NCI-H226 (cell line): ENCODE results near the gene SDC3.
A peak's percentile ranks its signal among the peaks of the same experiment; 100 is the strongest.
"Not testable (repeated sequence)": the region's sequence is repeated elsewhere in the genome, so short reads cannot be mapped to it uniquely, and the experiment has no call there.

Experiments
- DNase-seq: peaks from one replicate; pipeline ENCODE4 v3.0.0-alpha.2; 2015

Gene SDC3

DNA sequence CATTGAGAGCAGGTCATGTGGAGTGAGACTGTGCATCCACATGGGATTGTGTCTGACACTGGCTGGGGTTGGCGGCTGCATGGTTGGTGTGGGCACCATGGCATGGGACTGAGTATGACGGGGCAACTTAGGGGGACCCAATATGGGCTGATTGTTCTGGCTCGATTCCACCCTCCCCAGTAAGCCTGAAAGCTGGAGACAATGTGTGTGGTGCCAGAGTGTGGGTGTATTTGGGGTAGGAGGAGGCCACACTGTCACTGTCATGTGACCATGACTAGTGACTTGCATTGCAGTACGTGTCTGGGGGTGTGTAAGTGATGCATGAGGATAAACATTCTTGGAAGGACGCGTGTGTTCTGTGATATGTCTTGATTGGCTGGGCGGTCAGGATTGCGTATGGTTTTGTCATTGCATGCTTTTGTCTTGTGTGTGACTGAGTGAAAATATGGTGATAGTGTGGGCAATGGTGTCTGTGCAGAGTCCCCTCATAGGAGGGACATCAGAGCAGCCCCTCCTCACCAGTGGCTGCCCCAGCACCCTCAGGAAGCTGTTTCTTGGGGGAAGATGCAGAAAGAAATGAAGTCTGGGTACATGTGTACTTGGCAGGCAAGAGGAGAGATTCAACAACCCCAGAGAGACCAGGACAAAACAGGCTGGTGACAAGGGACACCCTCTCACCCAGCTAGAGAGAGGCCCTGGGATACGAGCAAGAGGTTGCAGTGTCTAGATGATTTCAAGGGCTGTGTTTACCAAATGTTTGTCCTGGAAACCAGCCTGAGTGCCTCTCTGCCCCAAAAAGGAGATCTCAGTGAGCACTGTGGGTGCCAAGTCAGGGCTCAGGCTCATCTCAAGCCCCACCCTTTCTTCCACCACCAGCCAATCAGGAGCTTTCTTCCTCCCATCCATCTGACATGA, 36.3 kb downstream of the SDC3 start:
- DNase-seq = no peak

DNA sequence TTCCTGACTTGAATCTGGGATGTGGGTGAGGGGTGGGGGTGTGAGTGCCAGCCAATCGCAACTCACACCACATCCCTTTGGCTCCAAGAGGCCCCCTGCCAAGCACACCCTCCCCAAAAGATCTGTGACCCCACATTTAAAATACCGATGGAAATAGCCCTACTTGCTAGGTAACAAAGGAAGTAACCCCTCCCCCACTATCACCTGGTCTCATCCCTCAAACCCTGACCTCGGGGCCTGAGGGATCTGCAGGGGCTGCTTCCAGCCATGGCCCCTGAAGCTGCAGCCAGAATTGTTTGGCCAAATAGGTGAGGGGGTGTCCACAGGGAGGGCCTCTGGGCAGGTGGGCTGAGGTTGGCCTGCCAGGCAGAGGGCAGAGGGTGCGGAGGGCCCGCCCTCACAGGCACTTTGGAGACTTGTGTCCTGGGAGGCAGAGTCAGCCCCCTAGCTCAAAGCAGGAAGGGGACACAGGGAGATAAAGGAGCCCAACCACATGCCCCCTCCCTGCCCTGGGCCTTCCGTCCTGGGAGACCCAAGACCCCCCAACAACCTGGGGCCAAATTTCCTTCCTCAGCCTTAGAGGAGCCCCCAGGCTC, 37.2 kb downstream of the SDC3 start:
- no peak for DNase-seq

DNA sequence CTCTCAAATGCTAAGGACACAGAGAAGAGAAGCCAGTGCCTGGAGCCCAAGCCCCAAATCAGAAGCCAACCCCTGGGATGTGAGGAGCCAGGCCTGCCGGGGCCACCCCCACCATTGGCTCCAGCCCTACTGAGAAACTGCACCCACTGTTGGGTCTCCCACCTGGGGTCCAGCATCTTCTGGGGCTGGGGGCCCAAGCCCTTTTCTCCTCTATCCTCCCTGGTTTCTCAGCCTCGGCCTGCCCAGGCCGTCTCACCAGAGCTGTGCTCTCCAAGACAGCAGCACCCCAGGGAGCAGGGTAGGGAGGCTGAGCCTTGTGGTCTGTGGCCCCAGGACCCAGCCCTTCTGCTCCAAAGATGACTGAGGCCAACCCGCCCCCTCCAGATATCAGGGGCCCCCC, 37.9 kb downstream of the SDC3 start:
- no peak for DNase-seq

DNA sequence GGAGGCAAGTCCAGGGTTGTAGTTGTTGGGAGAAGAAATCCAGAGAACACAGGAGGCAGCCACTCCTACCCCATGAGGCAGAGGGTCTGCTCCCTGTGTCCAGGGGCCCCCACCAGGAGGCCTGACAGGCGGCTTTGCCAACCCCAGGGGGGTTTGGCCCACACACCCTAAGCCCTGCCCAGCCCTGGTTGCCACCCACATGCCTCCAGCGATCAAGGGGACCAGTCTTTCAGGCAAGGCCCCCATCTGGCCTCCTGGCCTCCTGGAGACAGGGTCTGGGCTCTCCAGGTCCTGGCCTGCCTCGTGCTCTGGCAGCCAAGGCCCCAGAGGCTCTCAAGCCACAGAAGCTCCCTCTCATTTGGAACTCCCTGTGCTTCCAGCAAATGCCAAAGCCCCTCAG, 38.5 kb downstream of the SDC3 start:
- no peak for DNase-seq

DNA sequence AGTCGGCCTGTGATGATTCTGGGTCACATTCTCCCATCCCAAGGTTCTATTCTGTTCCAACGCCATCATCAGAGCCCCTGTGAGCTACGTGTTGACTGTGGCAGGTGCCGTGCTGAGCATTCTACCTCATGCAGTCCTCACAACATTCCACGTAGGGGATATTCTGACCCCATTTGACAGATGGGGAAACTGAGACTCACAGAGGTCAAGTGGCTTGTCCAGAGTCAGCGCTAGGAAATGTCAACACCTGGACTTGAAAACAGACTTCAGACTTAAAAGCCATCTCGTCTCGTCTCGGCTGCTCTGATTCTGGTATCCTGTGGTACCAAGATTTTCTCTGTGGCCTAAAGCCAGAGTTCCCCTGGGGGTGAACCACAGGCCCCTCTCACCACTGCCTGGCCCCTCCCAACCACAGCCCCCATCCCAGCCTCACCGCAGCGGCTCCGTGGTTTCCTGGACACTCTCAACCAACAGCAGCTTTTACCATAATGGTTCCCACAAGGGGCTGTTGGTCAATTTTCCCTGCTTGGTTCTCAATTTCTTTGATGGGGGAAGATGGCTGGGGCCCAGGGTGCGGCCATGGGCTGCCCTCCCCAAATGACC, 39.6 kb downstream of the SDC3 start:
- DNase-seq = no peak

DNA sequence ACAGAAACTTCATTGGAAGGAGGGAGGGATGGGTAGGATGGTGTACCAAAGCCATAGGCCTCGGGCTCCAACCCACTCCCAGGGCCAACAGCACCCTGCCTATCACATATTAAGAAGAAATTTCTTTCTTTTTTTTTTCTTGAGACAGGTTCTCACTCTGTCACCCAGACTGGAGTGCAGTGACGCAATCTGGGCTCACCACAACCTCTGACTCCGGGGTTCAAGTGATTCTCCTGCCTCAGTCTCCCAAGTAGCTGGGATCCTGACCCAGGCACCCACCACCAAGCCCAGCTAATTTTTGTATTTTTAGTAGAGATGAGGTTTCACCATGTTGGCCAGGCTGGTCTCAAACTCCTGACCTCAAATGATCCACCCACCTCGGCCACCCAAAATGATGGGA, 40.5 kb downstream of the SDC3 start:
- not testable (repeated sequence) for DNase-seq

DNA sequence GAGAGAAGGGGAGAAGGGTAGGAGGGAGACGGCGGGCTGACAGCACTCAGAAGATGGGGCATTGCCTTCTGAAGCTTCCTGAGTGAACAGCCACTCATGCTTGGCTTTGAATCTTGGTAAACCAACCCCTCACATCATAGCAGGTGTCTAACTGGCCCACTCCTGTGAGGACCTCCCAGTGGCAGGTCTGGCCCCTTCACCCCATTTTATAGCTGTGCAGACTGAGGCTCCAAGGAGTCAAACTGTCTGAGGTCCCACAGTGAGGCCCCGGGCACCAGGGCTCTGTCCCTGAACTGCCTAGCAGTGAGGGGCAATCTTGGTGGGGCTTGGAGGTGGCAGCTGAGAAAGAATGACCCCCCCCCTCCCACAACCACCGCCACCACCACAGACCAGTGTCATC, 41.0 kb downstream of the SDC3 start:
- no peak for DNase-seq

DNA sequence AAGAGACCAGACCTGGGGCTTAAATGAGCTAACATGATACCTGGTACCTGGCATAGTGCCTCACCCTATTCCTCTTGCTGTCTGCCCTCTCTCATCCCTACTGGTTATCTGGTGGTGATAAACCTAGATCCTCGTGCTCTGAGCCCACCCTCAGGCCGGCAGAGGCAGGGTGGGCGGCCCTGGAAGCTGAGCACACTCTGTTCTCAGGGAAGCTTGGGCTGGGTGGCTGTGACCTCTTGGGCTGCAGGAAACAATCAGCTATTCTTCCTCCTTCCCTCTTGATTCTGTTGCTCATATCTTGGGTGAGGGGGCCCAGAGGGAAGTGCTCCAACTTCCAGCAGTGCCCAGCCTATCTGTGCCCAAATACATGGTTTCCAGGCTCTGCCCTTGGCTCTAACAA, 42.0 kb downstream of the SDC3 start:
- DNase-seq = no peak

DNA sequence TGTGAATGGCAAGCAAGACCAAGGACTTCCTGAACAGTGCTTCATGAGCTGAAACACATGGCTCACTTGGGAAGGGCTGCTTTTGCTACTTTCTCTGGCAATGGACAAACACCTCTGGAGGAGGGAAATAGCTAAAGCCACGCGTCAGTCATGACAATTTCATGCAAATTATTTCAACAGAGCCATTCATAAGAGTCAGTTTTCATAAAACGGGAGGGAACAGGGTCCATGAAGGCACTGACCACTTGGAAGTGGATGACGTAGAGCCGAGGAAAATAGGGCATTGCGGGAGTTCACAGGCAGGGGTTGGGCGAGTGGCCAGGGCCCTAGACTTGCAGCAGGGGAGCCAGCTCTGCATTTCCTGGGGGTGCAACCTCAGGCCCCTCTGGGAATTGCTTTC, 43.9 kb downstream of the SDC3 start:
- DNase-seq = no peak

DNA sequence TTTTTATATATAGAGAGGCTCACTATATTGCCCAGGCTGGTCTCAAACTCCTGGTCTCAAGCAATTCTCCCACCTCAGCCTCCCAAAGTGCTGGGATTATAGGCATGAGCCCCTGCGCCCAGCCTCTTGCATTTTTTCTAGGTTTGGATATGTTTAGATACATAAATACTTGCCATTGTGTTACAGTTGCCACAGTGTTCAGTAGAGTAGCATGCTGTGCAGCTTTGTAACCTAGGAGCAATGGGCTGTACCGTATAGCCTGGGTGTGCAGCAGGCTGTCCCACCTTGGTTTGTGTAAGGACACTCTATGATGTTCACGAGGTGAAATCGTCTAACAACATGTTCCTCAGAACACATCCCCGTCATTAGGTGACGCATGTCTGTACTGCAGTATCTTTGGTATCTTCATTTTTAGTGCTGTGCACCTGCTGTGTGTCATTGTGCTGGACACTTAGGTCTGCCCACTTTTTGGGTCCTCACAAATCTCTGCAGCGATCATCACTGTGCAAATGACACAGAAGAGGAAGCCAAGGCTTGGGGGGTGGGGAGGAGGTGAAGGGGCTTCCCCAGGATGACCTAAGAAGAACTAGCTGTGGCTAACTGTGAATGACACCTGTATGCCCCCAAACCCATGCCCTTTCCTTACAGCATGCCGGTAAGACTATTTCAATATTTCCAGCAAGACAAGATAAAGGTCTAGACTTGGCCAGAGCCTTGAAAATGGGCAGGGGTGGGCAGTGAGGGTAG, 44.5 kb downstream of the SDC3 start:
- no peak for DNase-seq

DNA sequence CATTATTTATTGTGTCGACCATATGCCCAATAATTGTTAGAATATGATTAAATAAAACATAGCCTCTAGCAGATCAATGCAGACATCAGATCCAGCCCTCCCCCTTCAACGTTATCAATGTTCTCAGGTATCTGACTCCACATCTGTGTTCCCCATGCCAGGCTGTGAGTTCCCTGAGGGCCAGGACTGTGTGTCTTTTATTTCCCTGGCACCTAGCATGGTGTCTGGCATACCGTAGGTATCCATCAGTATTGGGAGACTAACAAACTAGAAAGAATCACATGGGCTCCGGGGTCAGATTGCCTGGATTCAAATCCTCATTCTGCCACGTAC, 48.3 kb downstream of the SDC3 start:
- no peak for DNase-seq

DNA sequence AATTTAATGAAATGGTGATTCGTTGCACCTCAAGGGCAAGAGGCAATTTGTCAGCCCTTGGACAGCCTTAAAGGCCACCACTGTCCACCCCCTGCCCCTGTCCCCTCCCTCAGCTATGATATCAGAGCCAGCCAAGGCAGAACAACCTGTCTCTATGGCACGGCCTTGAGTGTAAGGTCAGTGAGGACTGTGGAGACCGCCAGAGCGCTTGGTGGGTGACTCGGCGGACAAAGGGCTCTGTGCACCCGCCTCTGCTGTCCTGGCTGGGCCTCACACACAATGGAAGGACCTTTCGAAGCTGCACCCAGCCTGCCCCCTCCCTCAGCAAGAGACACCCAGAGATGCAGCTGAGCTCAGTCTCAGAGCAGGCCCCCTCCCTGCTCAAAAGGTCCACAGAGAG, 50.6 kb downstream of the SDC3 start:
- no peak for DNase-seq

DNA sequence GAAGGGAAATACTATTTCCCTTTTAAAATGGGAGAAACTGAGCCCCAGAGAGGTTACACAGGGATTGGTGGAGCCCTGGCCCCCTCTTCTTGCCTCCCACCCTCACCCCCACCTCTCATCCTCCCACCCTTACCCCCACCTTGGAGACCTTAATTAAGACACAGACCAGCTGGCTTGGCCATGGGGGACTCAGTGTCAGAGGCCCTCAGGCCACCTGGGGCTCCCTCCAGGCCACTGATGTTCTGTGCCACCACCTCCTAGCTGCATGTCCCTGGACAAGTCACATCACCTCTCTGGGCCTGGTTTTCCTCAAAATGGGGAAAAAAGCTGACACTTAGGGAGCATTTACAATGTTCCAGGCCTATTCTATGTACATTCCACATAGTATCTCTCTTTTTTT, 51.5 kb downstream of the SDC3 start:
- no peak for DNase-seq

DNA sequence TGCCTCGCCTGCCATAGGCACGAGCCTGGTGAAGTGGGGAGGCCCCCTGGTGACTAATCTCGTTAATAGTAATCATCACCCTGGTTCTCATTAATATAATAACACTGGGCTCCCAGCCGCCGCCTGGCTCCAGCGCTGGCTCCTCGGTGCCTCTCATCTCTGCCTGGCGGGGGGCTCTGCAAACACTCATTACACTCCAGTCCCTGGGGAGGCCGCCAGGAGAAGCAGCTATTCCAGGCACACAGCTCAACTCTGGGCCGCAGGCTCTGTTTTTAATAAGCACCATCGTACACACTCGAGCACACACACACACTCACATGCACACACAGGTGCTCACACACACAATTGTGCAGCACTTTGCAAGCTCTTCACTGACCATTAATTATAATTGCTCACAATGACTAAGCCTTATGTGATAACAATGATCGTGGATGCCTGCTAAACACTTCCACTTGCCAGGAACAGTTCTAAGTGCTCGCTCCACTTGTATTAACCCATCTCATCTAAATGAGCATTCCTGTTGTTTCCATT, 52.2 kb downstream of the SDC3 start:
- DNase-seq = no peak

DNA sequence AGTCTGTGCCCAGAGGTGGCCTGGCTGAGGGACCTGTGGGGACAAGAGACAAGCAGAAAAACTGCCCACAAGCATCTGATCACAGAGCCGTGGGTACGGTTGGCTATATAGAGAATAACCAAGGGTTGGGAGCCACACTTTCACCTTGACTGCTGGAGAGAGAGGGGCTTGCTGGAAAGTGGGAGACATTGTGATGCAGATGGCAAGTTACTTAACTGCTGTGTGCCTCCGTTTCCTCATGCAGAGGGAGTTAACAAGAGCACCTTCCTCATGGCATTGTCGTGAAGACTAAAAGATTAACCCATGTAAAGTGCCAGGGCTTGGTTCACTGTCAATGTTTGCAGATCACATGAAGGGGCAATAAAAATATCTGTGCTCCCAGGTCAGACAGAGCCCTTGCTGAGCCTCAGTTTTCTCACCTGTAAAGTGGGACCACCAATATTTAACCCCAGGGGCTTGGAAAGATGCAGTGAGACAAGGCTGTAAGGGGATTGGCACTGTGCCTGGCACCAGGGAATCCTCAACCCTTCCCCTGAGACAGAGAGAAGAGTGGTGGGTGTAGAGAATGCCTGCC, 52.8 kb downstream of the SDC3 start:
- DNase-seq = no peak

DNA sequence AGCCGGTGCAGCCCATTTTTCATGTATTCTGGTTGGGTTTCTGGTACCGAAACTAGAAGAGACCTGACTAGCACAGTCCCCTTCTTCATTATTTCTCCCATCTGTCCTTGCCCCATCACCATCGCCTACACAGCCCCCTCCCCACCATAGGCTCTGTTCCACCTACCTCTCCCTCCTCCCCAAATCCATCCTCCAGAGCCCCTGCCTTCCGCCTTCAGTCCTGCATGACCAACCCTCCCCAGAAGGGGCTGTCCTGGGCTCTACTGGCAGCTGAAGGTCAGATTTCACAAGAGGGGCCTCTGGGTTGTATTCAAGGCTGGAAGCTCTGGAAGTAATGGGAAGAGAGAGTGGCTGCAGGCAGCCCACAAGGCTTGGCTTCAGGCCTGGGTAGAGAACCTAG, 55.2 kb downstream of the SDC3 start:
- DNase-seq = no peak

DNA sequence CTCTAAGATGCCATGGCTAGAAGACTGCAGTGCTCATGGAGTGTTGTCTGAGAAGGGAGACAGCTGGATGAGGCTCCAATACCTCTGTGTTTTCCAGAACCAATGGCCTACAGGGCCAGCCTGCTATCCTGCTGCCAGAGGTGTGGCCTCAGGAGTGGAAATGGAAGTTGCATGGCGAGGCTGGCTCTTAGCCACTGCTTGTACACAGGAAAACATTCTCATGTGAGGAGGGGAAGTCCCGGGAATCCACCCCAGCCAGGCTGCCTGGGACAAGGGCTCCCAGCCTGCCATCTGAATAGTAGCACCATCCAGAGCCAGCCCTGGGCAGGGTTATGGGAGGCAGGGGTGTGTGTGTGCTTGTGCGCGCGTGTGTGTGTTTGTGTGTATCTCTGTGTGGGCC, 56.5 kb downstream of the SDC3 start:
- peak; percentile 45 for DNase-seq

DNA sequence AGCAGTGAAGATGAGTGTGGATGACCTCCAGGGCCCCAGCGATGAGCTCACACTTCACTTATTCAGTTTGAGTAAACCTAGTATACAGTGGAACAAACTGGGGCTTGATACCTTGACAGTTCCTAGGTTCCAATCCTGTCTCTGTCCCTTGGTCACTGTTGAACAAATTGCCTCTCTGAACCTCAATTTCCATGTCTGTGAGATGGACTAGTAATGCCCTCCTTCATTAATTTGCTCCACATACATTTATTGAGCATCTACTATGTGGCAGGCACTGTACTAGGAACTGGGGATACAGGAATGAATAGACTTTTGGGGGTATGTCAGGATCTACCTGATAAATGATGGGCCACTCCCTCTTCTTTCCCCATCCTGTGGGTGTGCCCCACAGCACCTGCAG, 57.3 kb downstream of the SDC3 start:
- no peak for DNase-seq

DNA sequence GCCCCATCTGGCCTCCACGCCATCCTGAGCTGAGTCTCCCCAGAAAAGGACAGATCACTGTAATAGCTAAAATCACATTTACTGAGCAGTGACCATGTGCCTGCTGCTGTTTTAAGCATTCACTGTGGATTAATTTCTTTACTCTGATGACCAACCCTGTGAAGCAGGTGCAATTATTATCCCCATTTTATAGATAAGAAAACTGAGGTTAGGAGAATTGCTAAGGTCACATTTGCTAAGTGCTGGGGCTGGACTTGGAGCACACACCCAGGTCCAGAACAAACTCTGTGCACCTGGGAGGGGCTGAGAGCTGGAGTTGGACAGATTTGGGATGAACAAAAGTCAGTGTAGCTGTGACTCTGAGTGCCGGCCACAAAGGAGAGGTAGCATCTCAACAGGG, 58.0 kb downstream of the SDC3 start:
- DNase-seq = no peak

DNA sequence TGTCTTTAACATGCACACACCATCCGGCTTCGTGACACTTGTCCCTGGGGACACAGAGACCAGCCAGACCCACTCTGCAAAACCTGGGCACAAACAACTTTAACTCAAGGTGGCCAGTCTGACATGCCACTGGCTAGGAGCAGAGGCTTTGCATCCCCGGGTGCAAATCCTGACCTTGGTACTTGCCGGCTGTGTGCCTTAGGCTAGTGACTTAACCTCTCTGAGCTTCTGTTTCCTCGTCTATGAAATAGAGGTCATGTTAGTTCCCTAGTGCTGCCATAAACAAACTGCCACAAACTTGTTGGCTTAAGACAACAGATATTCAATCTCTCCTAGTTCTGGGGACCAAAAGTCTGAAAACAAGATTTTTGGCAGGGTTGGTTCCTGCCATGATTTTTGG, 60.4 kb downstream of the SDC3 start:
- no peak for DNase-seq

DNA sequence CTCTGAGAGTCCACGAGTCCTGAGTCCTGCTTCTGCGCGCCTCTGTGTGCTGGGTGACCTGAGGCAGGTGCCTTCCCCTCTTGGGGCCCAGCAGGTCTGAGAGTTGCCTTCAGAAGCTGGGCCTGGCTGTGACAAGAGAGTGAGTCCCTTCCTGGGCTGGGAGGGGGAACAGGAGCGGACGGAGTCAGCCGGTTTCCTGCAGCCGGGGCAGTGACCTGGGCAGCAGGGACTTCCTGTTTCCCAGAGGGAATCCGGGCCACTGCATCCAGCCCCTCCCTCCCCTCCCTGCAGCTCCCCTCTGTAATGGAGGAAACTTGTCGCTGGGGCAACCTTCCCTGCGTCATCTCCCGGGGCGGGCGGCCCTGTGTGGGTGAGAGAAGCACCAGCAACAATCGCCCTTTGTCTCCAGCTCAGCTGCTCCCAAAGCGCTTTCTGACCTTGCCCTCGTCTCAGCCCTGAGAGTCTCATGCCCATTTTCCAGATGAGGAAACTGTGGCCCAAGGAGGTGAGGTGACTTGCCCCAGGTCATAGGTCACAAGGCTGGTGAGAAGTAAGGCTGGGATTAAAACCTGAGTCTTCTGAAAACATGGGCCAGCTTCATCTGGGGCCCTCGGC, 61.1 kb downstream of the SDC3 start:
- DNase-seq = no peak

DNA sequence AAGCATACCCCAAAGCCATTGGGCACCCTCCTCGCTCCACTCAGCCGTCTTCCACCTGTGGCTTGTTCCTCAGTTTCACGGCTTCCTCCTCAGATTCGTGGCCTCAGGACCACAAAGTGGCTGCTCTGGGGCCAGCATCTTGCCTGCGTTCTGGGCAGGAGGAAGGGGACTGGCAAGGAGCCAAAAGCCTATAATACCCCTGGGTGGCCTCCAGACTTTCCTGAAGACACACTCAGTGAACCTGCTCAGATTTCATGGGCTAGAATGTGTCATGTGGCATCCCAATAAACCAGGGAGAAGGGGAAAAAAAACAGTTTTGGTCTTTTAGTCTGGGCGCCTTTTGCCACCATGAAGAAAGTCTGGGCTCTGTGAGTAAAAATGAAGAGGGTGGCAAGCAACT, 62.0 kb downstream of the SDC3 start:
- no peak for DNase-seq

DNA sequence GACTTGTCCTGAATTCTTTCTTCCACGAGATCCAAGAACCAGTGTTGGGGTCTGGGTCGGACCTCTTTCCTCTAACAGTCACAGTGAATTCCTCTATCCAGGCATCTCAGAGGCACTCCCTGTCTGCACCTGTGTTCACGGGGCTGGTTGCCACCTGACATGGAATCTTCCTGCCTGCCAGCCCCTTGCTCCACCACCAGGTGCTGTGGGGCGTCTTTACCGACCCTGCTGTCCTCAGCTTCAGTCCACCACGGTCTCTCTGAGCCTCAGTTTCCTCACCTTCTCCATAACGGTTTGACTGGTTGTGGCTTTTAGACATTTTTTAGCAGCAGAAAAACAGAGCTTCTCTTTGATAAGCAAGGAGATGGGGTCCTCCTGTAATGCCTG, 62.7 kb downstream of the SDC3 start:
- DNase-seq = no peak
